ENCODE measurements around the gene ZMYM3. TPM values are rescaled to one million over a fixed set of nuclear protein-coding genes. Genes with fewer than 3 reads are reported as not detected.

ZMYM3 gene
- total RNA-seq, 1 experiment from 2014 or later: 32.9 TPM

DNA sequence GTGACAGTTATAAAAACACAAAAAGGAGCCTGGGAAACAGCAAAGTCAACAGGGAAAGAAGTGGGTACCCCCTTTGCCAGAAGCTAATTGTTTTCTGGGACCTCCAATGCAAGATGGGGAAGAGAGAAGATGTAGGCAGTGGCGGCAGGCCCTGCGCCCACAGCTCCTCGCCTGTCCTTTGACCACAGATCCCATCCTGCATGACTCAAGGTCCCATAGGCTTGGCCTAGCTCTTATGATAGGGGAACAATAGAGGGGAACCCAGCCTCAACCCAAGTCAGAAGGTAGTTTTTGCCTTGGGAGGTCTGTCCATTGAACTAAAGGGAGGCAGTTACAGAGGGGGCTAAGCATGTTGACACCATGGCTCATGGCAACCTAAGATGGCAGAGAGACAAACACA is 14.2 kb downstream of the ZMYM3 start:
- H3K79me2 ChIP-seq (ENCODE audit: insufficient read depth, low read length): no peaks in the 10 kb centered on the region
- ChIA-PET CTCF (no interaction called here), RAD21 (ENCODE audit: low non-redundant PET in 1 of 2, low total read pairs in 2 of 2, uncharacterized antibody in 2 of 2, unreplicated experiment in 2 of 2) (no interaction called here), POLR2A (no interaction called here)
- H3K4me1 ChIP-seq (ENCODE audit: control insufficient read depth in 1 of 2, insufficient read depth in 2 of 2, low read length in 2 of 2): no peaks in the 10 kb centered on the region
- H3K27ac ChIP-seq (ENCODE audit: low read depth, low read length): no peak overlapping the region
- ATAC-seq (no peak), DNase-seq (ENCODE audit: low read depth, low spot score) (no peak)
- no peaks in the 10 kb centered on the region for H3K9me2 ChIP-seq (ENCODE audit: insufficient read depth)
- H2AFZ ChIP-seq (ENCODE audit: low read depth, low read length, poor library complexity, severe bottlenecking): no peak overlapping the region
- TSS peak; percentile 69 for BruUV-seq (replicated peaks)
- no peaks in the 10 kb centered on the region for H3K9me3 ChIP-seq (ENCODE audit: control insufficient read depth in 1 of 2, insufficient read depth in 1 of 2, low read depth in 1 of 2, low read length in 2 of 2)
- TF ChIP-seq, protein P1, sequence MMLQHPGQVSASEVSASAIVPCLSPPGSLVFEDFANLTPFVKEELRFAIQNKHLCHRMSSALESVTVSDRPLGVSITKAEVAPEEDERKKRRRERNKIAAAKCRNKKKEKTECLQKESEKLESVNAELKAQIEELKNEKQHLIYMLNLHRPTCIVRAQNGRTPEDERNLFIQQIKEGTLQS (IDR thresholded peaks at IDR 0.05): no peak
- TF ChIP-seq SP1 (IDR thresholded peaks at IDR 0.05; ENCODE audit: low read depth) (no peak), ZFX (IDR thresholded peaks at IDR 0.05) (no peak), FOSL1 (IDR thresholded peaks at IDR 0.05; ENCODE audit: low read depth) (no peak), POLR2A (IDR thresholded peaks at IDR 0.05; ENCODE audit: borderline replicate concordance, extremely low read depth, insufficient read depth, insufficient read length) (no peak), YY1 (IDR thresholded peaks at IDR 0.05; ENCODE audit: extremely low read depth, insufficient replicate concordance, low read depth, low read length) (no peak), RAD21 (IDR thresholded peaks at IDR 0.05; ENCODE audit: low read depth) (no peak), EGR1 (IDR thresholded peaks at IDR 0.05; ENCODE audit: low read depth) (no peak), EZH2 (IDR thresholded peaks at IDR 0.05) (no peak), ELF1 (IDR thresholded peaks at IDR 0.05; ENCODE audit: borderline replicate concordance, low read depth) (no peak), SRF (IDR thresholded peaks at IDR 0.05; ENCODE audit: low read depth) (no peak), SIN3A (IDR thresholded peaks at IDR 0.05; ENCODE audit: low read depth) (no peak), EZH2phosphoT487 (IDR thresholded peaks at IDR 0.05; ENCODE audit: borderline replicate concordance) (no peak)
- TF ChIP-seq, protein P2, sequence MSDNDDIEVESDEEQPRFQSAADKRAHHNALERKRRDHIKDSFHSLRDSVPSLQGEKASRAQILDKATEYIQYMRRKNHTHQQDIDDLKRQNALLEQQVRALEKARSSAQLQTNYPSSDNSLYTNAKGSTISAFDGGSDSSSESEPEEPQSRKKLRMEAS (IDR thresholded peaks at IDR 0.05): no peak
- TF ChIP-seq, protein P3, sequence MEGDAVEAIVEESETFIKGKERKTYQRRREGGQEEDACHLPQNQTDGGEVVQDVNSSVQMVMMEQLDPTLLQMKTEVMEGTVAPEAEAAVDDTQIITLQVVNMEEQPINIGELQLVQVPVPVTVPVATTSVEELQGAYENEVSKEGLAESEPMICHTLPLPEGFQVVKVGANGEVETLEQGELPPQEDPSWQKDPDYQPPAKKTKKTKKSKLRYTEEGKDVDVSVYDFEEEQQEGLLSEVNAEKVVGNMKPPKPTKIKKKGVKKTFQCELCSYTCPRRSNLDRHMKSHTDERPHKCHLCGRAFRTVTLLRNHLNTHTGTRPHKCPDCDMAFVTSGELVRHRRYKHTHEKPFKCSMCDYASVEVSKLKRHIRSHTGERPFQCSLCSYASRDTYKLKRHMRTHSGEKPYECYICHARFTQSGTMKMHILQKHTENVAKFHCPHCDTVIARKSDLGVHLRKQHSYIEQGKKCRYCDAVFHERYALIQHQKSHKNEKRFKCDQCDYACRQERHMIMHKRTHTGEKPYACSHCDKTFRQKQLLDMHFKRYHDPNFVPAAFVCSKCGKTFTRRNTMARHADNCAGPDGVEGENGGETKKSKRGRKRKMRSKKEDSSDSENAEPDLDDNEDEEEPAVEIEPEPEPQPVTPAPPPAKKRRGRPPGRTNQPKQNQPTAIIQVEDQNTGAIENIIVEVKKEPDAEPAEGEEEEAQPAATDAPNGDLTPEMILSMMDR (IDR thresholded peaks at IDR 0.05 in 2 of 3, conservative IDR thresholded peaks at IDR 0.05 in 1 of 3; ENCODE audit: borderline replicate concordance in 1 of 3, insufficient read depth in 1 of 3, low read depth in 2 of 3, low read length in 2 of 3): no peak
- TF ChIP-seq, protein P4, sequence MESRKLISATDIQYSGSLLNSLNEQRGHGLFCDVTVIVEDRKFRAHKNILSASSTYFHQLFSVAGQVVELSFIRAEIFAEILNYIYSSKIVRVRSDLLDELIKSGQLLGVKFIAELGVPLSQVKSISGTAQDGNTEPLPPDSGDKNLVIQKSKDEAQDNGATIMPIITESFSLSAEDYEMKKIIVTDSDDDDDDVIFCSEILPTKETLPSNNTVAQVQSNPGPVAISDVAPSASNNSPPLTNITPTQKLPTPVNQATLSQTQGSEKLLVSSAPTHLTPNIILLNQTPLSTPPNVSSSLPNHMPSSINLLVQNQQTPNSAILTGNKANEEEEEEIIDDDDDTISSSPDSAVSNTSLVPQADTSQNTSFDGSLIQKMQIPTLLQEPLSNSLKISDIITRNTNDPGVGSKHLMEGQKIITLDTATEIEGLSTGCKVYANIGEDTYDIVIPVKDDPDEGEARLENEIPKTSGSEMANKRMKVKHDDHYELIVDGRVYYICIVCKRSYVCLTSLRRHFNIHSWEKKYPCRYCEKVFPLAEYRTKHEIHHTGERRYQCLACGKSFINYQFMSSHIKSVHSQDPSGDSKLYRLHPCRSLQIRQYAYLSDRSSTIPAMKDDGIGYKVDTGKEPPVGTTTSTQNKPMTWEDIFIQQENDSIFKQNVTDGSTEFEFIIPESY (IDR thresholded peaks at IDR 0.05; ENCODE audit: extremely low read depth, insufficient replicate concordance, low read length): no peak
- intact Hi-C loops (cut with micrococcal nuclease): no loop called here
- H3K36me3 ChIP-seq (ENCODE audit: control insufficient read depth in 1 of 2, insufficient read depth in 2 of 2, low read length in 2 of 2): peaks cover 0 to 2% of the 10 kb centered on the region in 2 experiments; a peak in 1 of 4 replicates
- H3K4me3 ChIP-seq (replicated peaks in 1 of 2; ENCODE audit: low read depth in 1 of 2, low read length in 2 of 2): no peak overlapping the region
- no peak overlapping the region for H3K9ac ChIP-seq (ENCODE audit: low read length)
- no peaks in the 10 kb centered on the region for H4K20me1 ChIP-seq (ENCODE audit: insufficient read depth)
- H3K4me2 ChIP-seq (ENCODE audit: low read length): no peak overlapping the region
- no peaks in the 10 kb centered on the region for H3K27me3 ChIP-seq (ENCODE audit: insufficient read depth, low read length)

Data from HCT116 (cell line).